HL-60 (cell line): Measurements from ENCODE around the gene MTMR11.

Experiments used
- POLR2AphosphoS5 ChIP-seq: IDR thresholded peaks from 2 replicates; pipeline ENCODE4 v1.6.1; 2012; ENCODE audit warnings: low read depth
- REST ChIP-seq: IDR thresholded peaks from 2 replicates; pipeline ENCODE4 v1.6.1; 2012; ENCODE audit warnings: low read depth; ENCODE audit not compliant: insufficient replicate concordance
- TF ChIP-seq, protein P1 (sequence below): IDR thresholded peaks from one replicate; pipeline ENCODE4 v1.5.1; 2011; ENCODE audit warnings: low read length, control low read depth, inconsistent platforms; ENCODE audit not compliant: insufficient read depth

DNA sequence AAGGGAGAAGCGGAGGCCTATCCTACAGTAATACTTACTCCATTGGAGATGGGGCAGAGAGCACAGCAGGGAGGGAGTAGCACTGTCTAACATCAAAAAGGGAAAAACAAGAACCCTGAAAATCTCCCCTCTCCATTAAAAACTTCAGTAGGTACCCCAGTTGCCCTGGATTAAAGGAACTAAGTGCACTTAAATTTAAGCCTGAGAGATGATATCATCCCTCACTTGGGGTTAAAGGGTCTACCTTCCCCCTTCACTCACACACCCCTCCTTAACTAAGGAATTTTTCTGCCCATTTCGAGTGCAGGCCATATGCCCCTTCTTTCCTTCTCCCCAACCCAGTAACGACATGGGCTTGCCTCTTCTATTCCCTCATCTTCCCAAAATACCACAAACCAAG lies 3.7 kb upstream of the MTMR11 start:
- TF ChIP-seq, protein P1, sequence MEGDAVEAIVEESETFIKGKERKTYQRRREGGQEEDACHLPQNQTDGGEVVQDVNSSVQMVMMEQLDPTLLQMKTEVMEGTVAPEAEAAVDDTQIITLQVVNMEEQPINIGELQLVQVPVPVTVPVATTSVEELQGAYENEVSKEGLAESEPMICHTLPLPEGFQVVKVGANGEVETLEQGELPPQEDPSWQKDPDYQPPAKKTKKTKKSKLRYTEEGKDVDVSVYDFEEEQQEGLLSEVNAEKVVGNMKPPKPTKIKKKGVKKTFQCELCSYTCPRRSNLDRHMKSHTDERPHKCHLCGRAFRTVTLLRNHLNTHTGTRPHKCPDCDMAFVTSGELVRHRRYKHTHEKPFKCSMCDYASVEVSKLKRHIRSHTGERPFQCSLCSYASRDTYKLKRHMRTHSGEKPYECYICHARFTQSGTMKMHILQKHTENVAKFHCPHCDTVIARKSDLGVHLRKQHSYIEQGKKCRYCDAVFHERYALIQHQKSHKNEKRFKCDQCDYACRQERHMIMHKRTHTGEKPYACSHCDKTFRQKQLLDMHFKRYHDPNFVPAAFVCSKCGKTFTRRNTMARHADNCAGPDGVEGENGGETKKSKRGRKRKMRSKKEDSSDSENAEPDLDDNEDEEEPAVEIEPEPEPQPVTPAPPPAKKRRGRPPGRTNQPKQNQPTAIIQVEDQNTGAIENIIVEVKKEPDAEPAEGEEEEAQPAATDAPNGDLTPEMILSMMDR = no peak
- no peak for TF ChIP-seq POLR2AphosphoS5
- no peak for TF ChIP-seq REST
